ENCODE data around the gene FRK.

Gene FRK

DNA sequence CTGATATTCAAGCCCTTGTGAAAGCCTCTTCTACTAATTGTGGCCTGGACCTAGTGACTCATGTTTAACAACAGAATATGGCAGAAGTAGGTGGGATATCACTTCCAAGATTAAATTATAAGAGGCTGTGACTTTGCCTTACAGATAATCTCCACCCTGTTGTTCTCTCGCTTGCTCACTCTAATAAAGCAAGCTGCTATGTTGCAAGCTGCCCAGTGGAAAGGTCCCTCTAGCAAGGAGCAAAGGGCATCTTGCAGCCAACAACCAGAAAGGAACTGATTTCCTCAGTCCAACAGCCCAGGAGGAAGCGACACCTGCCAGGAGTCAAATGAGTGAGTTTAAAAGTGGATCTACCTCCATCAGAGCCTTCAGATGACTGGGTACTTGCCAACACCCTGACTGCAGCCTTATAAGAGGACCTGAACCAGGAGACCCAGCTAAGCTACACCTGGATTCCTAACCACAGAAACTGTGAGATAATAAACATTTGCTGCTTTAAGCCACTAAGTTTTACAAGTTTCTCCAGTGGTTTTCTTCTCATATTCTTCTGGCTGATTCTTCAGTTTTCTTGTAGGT lies 112.6 kb downstream of the FRK start:
- Histone ChIP-seq H3K9me3 (ENCODE audit: control insufficient read depth, insufficient read depth, low read depth, low read length) (no peaks in the 10 kb centered on the region), H3K4me3 (ENCODE audit: low read depth, low read length) (no peak overlapping the region), H3K27ac (ENCODE audit: extremely low read depth, low read depth, low read length) (no peak overlapping the region), H3K4me1 (ENCODE audit: control insufficient read depth, insufficient read depth, low read length) (no peaks in the 10 kb centered on the region), H3K36me3 (ENCODE audit: control insufficient read depth in 2 of 2, insufficient read depth in 1 of 2, low read length in 2 of 2) (no peaks in the 10 kb centered on the region)
- TF ChIP-seq ZFP41 (tag by site-specific recombination; IDR thresholded peaks at IDR 0.05; ENCODE audit: borderline replicate concordance), result no peak
- no peak for TF ChIP-seq SCRT2 (tag by site-specific recombination; IDR thresholded peaks at IDR 0.05)
- no peak for TF ChIP-seq EGR2 (tag by site-specific recombination; IDR thresholded peaks at IDR 0.05; ENCODE audit: low read depth)
- TF ChIP-seq ZNF155 (tag by site-specific recombination; IDR thresholded peaks at IDR 0.05), result no peak
- no peak for TF ChIP-seq ZNF510 (tag by site-specific recombination; IDR thresholded peaks at IDR 0.05; ENCODE audit: insufficient replicate concordance)
- TF ChIP-seq, protein P1, sequence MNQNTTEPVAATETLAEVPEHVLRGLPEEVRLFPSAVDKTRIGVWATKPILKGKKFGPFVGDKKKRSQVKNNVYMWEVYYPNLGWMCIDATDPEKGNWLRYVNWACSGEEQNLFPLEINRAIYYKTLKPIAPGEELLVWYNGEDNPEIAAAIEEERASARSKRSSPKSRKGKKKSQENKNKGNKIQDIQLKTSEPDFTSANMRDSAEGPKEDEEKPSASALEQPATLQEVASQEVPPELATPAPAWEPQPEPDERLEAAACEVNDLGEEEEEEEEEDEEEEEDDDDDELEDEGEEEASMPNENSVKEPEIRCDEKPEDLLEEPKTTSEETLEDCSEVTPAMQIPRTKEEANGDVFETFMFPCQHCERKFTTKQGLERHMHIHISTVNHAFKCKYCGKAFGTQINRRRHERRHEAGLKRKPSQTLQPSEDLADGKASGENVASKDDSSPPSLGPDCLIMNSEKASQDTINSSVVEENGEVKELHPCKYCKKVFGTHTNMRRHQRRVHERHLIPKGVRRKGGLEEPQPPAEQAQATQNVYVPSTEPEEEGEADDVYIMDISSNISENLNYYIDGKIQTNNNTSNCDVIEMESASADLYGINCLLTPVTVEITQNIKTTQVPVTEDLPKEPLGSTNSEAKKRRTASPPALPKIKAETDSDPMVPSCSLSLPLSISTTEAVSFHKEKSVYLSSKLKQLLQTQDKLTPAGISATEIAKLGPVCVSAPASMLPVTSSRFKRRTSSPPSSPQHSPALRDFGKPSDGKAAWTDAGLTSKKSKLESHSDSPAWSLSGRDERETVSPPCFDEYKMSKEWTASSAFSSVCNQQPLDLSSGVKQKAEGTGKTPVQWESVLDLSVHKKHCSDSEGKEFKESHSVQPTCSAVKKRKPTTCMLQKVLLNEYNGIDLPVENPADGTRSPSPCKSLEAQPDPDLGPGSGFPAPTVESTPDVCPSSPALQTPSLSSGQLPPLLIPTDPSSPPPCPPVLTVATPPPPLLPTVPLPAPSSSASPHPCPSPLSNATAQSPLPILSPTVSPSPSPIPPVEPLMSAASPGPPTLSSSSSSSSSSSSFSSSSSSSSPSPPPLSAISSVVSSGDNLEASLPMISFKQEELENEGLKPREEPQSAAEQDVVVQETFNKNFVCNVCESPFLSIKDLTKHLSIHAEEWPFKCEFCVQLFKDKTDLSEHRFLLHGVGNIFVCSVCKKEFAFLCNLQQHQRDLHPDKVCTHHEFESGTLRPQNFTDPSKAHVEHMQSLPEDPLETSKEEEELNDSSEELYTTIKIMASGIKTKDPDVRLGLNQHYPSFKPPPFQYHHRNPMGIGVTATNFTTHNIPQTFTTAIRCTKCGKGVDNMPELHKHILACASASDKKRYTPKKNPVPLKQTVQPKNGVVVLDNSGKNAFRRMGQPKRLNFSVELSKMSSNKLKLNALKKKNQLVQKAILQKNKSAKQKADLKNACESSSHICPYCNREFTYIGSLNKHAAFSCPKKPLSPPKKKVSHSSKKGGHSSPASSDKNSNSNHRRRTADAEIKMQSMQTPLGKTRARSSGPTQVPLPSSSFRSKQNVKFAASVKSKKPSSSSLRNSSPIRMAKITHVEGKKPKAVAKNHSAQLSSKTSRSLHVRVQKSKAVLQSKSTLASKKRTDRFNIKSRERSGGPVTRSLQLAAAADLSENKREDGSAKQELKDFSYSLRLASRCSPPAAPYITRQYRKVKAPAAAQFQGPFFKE (tag by site-specific recombination; IDR thresholded peaks at IDR 0.05; ENCODE audit: borderline replicate concordance), result no peak
- TF ChIP-seq ZNF114 (tag by site-specific recombination; IDR thresholded peaks at IDR 0.05), result no peak
- TF ChIP-seq, protein P2, sequence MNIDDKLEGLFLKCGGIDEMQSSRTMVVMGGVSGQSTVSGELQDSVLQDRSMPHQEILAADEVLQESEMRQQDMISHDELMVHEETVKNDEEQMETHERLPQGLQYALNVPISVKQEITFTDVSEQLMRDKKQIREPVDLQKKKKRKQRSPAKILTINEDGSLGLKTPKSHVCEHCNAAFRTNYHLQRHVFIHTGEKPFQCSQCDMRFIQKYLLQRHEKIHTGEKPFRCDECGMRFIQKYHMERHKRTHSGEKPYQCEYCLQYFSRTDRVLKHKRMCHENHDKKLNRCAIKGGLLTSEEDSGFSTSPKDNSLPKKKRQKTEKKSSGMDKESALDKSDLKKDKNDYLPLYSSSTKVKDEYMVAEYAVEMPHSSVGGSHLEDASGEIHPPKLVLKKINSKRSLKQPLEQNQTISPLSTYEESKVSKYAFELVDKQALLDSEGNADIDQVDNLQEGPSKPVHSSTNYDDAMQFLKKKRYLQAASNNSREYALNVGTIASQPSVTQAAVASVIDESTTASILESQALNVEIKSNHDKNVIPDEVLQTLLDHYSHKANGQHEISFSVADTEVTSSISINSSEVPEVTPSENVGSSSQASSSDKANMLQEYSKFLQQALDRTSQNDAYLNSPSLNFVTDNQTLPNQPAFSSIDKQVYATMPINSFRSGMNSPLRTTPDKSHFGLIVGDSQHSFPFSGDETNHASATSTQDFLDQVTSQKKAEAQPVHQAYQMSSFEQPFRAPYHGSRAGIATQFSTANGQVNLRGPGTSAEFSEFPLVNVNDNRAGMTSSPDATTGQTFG (tag by site-specific recombination; IDR thresholded peaks at IDR 0.05; ENCODE audit: borderline replicate concordance), result no peak
- no peak for TF ChIP-seq SCRT1 (tag by site-specific recombination; IDR thresholded peaks at IDR 0.05; ENCODE audit: borderline replicate concordance)
- TF ChIP-seq KLF10 (tag by site-specific recombination; IDR thresholded peaks at IDR 0.05), result no peak
- no peak for TF ChIP-seq ZNF677 (tag by site-specific recombination; IDR thresholded peaks at IDR 0.05)
- TF ChIP-seq WT1 (tag by site-specific recombination; IDR thresholded peaks at IDR 0.05), result no peak
- ChIA-PET POLR2A (no interaction called here), CTCF (no interaction called here)

DNA sequence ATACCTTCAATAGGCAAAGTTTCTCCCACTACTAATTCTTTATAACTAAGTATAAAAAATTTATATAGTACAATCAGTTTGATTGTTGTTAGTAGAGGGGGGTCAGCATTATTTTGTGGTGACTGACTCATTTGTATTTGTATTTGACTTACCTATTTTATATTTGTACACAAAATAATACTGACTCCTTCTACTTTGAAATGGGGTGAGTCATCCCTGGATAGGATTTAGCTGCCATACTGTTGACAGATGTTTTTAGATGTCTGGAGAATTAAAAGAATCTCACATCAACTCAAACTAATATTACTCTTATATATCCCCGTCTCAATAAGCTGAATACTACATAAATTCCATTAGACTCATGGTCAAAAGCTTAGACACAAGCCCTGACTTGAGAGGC lies 114.9 kb downstream of the FRK start:
- no peaks in the 10 kb centered on the region for H3K36me3 ChIP-seq (ENCODE audit: control insufficient read depth in 2 of 2, insufficient read depth in 1 of 2, low read length in 2 of 2)
- ChIA-PET POLR2A (no interaction called here), CTCF (interaction anchor here (0.7 kb wide), 1 partner anchor 11 kb away, joined by 3 read pairs; no protein-coding TSS in a partner anchor)
- H3K9me3 ChIP-seq (ENCODE audit: control insufficient read depth, insufficient read depth, low read depth, low read length), result no peaks in the 10 kb centered on the region
- peaks cover 5% of the 10 kb centered on the region; the same call in 1 of the 2 replicates for H3K4me1 ChIP-seq (ENCODE audit: control insufficient read depth, insufficient read depth, low read length)
- no peak overlapping the region for H3K27ac ChIP-seq (ENCODE audit: extremely low read depth, low read depth, low read length)
- H3K4me3 ChIP-seq (ENCODE audit: low read depth, low read length), result no peak overlapping the region
- TF ChIP-seq ZSCAN23 (tag by site-specific recombination; IDR thresholded peaks at IDR 0.05) (no peak), ZNF214 (tag by site-specific recombination; IDR thresholded peaks at IDR 0.05; ENCODE audit: borderline replicate concordance) (no peak), GLIS2 (tag by site-specific recombination; IDR thresholded peaks at IDR 0.05) (no peak), WT1 (tag by site-specific recombination; IDR thresholded peaks at IDR 0.05) (no peak), YY1 (tag by site-specific recombination; IDR thresholded peaks at IDR 0.05) (no peak), ZNF426 (tag by site-specific recombination; IDR thresholded peaks at IDR 0.05) (no peak), ZNF791 (tag by site-specific recombination; IDR thresholded peaks at IDR 0.05) (no peak), ZNF76 (tag by site-specific recombination; IDR thresholded peaks at IDR 0.05; ENCODE audit: borderline replicate concordance, low read depth) (no peak), ZNF830 (tag by site-specific recombination; IDR thresholded peaks at IDR 0.05; ENCODE audit: low read depth) (no peak), ZFP69B (tag by site-specific recombination; IDR thresholded peaks at IDR 0.05) (no peak), GLI2 (tag by site-specific recombination; IDR thresholded peaks at IDR 0.05; ENCODE audit: borderline replicate concordance, low read depth) (no peak), ZNF776 (tag by site-specific recombination; IDR thresholded peaks at IDR 0.05; ENCODE audit: borderline replicate concordance) (no peak)
- TF ChIP-seq, protein P3, sequence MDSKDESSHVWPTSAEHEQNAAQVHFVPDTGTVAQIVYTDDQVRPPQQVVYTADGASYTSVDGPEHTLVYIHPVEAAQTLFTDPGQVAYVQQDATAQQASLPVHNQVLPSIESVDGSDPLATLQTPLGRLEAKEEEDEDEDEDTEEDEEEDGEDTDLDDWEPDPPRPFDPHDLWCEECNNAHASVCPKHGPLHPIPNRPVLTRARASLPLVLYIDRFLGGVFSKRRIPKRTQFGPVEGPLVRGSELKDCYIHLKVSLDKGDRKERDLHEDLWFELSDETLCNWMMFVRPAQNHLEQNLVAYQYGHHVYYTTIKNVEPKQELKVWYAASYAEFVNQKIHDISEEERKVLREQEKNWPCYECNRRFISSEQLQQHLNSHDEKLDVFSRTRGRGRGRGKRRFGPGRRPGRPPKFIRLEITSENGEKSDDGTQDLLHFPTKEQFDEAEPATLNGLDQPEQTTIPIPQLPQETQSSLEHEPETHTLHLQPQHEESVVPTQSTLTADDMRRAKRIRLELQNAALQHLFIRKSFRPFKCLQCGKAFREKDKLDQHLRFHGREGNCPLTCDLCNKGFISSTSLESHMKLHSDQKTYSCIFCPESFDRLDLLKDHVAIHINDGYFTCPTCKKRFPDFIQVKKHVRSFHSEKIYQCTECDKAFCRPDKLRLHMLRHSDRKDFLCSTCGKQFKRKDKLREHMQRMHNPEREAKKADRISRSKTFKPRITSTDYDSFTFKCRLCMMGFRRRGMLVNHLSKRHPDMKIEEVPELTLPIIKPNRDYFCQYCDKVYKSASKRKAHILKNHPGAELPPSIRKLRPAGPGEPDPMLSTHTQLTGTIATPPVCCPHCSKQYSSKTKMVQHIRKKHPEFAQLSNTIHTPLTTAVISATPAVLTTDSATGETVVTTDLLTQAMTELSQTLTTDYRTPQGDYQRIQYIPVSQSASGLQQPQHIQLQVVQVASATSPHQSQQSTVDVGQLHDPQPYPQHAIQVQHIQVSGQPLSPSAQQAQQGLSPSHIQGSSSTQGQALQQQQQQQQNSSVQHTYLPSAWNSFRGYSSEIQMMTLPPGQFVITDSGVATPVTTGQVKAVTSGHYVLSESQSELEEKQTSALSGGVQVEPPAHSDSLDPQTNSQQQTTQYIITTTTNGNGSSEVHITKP (tag by site-specific recombination; IDR thresholded peaks at IDR 0.05), result no peak

Measured in HEK293 (cell line).